Measurements from ENCODE around the gene ARID3C. TPM values are rescaled to one million over a fixed set of nuclear protein-coding genes. Genes with fewer than 3 reads are reported as not detected.

ARID3C gene
- total and polyA plus RNA-seq, 10 of the 15 experiments (the other 5 are each of a cell fraction or from before 2014, with no cell fraction given), result not detected

DNA sequence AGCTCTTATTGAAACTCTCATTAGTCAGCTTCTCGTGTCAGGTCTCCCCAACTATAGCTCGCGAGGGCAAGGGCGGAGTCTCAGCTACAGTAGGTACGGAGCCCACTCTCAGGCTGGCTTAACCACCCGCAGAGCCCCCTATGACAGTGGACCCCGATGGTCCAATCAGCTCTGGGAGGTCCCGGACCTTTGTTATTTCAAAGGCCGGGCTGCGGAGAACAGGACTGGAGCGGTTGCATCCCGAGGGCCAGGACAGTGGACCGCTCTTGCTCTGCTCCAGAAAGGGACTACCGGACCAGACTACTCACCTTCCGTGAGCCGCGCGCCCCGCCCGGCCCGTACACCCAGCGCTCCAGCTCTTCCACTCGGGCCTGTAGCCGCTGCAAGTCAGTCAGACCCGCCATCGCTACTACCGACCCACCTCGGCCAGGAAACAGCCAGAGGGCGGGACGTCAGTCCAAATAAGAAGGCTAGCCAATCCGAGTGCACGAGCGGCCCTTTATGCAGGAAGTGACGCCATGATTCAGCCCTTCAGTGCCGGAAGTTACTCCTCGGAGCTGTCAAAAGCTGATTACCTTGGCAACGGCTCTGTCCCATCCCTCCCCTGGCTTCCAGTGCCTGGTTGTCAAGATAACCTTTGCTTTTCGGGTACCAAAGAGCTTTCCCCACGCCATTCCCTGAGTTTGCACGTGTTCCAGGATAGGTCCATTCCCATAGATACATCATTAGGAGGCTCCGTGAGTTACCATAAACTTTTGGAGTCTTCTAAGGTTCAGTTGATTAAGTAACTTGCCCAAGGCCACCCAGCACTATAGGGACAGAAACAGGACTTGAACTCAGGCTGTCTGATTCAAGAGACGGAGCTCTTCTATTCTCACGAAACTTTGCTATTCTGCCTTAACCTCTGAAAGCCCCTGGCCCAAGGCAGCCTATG is 8.5 kb downstream of the ARID3C start, which contains the start of gene DCTN3:
TSS of gene DCTN3 (minus strand) at position 435 of the 934 bp plus-strand sequence. CDS start at position 404, 31 bp downstream.
- Histone ChIP-seq H3K9ac (ENCODE audit: control insufficient read depth, insufficient read depth, low read length) (peak within 1 kb of the TSS; percentile 84), H3K79me2 (ENCODE audit: control insufficient read depth, insufficient read depth, low read length) (peaks cover 2% of the 10 kb centered on the region; the same call in 1 of the 2 replicates), H2AFZ (ENCODE audit: control insufficient read depth, low read depth, low read length) (peak within 1 kb of the TSS; percentile 98), H3K36me3 (ENCODE audit: control insufficient read depth in 2 of 2, insufficient read depth in 2 of 2, low read length in 1 of 2) (peaks cover 3 to 4% of the 10 kb centered on the region in 2 experiments; a peak in 2 of 4 replicates), H3K9me3 (replicated peaks; ENCODE audit: control insufficient read depth, insufficient read depth, low read length) (no peaks in the 10 kb centered on the region; the same call in 2 of the 3 replicates), H3K4me1 (ENCODE audit: control insufficient read depth, insufficient read depth, low read length) (peaks cover 6% of the 10 kb centered on the region), H3K4me2 (ENCODE audit: control insufficient read depth, insufficient read depth) (peak within 1 kb of the TSS; percentile 84), H3K27me3 (replicated peaks in 1 of 2; ENCODE audit: control insufficient read depth in 2 of 2, insufficient read depth in 2 of 2, low read length in 1 of 2) (peaks cover 6 to 7% of the 10 kb centered on the region in 2 experiments; a peak in 2 of 4 replicates), H3K4me3 (peak within 1 kb of the TSS; percentile 96), H3K27ac (ENCODE audit: control insufficient read depth, insufficient read depth) (peak within 1 kb of the TSS; percentile 14; the same call in 1 of the 2 replicates), H4K20me1 (ENCODE audit: control insufficient read depth, insufficient read depth) (no peaks in the 10 kb centered on the region)
- ChIA-PET SMC1A (ENCODE audit: uncharacterized antibody, unreplicated experiment) (interaction anchor here (0.6 to 2.6 kb wide), 8 partner anchors 8 to 82 kb away, joined by 3 to 12 read pairs (median 4); partner anchors contain the start of gene RPP25L), RAD21 (ENCODE audit: unreplicated experiment) (interaction anchor here (0.7 to 1.9 kb wide), 4 partner anchors 14 to 45 kb away, joined by 3 to 9 read pairs (median 6); partner anchors contain the start of gene SIGMAR1), CTCF (interaction anchor here (0.8 to 4.9 kb wide), 8 partner anchors 9 to 242 kb away, joined by 3 to 58 read pairs (median 6); partner anchors contain the start of genes RPP25L and SIGMAR1), POLR2A (interaction anchor here (0.9 to 1.5 kb wide), 5 partner anchors 9 to 43 kb away, joined by 3 to 8 read pairs (median 6); partner anchors contain the start of genes RPP25L and SIGMAR1)
- WGBS (ENCODE audit: insufficient coverage, insufficient replicate concordance, low lambda C conversion rate, missing lambda C conversion rate), result 4% methylated on average over 43 of the region's 43 CpGs
- FAIRE-seq (peak; percentile 100), DNase-seq (ENCODE audit: low read depth, low spot score) (peak; percentile 77), ATAC-seq (peak; percentile 100)
- TSS peak; percentile 70 for BruUV-seq (replicated peaks)
- in situ Hi-C loops (cut with MboI), result no loop called here
- intact Hi-C loops (cut with micrococcal nuclease; ENCODE audit: unreplicated experiment), result no loop called here
- peak; percentile 93 for TF ChIP-seq CREM (IDR thresholded peaks at IDR 0.05; ENCODE audit: low read depth)
- TF ChIP-seq MYB (IDR thresholded peaks at IDR 0.05; ENCODE audit: borderline replicate concordance, low read depth, low read length), result 0 out of 2 replicates have a peak, but pooled peaks have one; percentile 34
- TF ChIP-seq MXI1 (IDR thresholded peaks at IDR 0.05; ENCODE audit: low read depth, low read length), result peak; percentile 42; the same call in 1 of the 2 replicates
- TF ChIP-seq SMARCA5 (IDR thresholded peaks at IDR 0.05), result no peak
- no peak for TF ChIP-seq TCF12 (IDR thresholded peaks at IDR 0.05; ENCODE audit: low read depth, low read length)
- TF ChIP-seq HDGF (IDR thresholded peaks at IDR 0.05), result 0 out of 2 replicates have a peak, but pooled peaks have one; percentile 41
- peak; percentile 78 for TF ChIP-seq ATF7 (IDR thresholded peaks at IDR 0.05; ENCODE audit: low read depth)
- TF ChIP-seq NR2C2 (IDR thresholded peaks at IDR 0.05; ENCODE audit: borderline replicate concordance, control insufficient read depth, insufficient read length, low read depth), result no peak
- TF ChIP-seq BMI1 (IDR thresholded peaks at IDR 0.05; ENCODE audit: borderline replicate concordance), result peak; percentile 93
- TF ChIP-seq ZNF24 (IDR thresholded peaks at IDR 0.05), result no peak
- TF ChIP-seq MEF2B (IDR thresholded peaks at IDR 0.05; ENCODE audit: partially characterized antibody, poor library complexity, severe bottlenecking), result no peak
- TF ChIP-seq SUZ12 (IDR thresholded peaks at IDR 0.05; ENCODE audit: unreplicated experiment), result no peak
- peak; percentile 41; the same call in 1 of the 2 replicates for TF ChIP-seq LARP7 (IDR thresholded peaks at IDR 0.05)
- peak; percentile 44; the same call in 2 of the 3 replicates for TF ChIP-seq POU2F2 (IDR thresholded peaks at IDR 0.05; ENCODE audit: borderline replicate concordance, low read depth, low read length)
- no peak for TF ChIP-seq KLF5 (IDR thresholded peaks at IDR 0.05; ENCODE audit: partially characterized antibody)
- TF ChIP-seq, protein P1, sequence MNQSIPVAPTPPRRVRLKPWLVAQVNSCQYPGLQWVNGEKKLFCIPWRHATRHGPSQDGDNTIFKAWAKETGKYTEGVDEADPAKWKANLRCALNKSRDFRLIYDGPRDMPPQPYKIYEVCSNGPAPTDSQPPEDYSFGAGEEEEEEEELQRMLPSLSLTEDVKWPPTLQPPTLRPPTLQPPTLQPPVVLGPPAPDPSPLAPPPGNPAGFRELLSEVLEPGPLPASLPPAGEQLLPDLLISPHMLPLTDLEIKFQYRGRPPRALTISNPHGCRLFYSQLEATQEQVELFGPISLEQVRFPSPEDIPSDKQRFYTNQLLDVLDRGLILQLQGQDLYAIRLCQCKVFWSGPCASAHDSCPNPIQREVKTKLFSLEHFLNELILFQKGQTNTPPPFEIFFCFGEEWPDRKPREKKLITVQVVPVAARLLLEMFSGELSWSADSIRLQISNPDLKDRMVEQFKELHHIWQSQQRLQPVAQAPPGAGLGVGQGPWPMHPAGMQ (IDR thresholded peaks at IDR 0.05; ENCODE audit: borderline replicate concordance), result no peak
- TF ChIP-seq, protein P2, sequence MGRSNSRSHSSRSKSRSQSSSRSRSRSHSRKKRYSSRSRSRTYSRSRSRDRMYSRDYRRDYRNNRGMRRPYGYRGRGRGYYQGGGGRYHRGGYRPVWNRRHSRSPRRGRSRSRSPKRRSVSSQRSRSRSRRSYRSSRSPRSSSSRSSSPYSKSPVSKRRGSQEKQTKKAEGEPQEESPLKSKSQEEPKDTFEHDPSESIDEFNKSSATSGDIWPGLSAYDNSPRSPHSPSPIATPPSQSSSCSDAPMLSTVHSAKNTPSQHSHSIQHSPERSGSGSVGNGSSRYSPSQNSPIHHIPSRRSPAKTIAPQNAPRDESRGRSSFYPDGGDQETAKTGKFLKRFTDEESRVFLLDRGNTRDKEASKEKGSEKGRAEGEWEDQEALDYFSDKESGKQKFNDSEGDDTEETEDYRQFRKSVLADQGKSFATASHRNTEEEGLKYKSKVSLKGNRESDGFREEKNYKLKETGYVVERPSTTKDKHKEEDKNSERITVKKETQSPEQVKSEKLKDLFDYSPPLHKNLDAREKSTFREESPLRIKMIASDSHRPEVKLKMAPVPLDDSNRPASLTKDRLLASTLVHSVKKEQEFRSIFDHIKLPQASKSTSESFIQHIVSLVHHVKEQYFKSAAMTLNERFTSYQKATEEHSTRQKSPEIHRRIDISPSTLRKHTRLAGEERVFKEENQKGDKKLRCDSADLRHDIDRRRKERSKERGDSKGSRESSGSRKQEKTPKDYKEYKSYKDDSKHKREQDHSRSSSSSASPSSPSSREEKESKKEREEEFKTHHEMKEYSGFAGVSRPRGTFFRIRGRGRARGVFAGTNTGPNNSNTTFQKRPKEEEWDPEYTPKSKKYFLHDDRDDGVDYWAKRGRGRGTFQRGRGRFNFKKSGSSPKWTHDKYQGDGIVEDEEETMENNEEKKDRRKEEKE (IDR thresholded peaks at IDR 0.05), result no peak
- TF ChIP-seq ZNF207 (IDR thresholded peaks at IDR 0.05; ENCODE audit: borderline replicate concordance), result no peak
- no peak for TF ChIP-seq CBFB (IDR thresholded peaks at IDR 0.05; ENCODE audit: low read depth)
